HepG2 (cell line): Measurements from ENCODE around the gene EFEMP2. TPM values are rescaled to one million over a fixed set of nuclear protein-coding genes. Genes with fewer than 3 reads are reported as not detected.

Experiments
- ATAC-seq: fragments of 200-7000 bp; cut with Tn5 transposase; 3 replicates; pipeline ENCODE4 v1.9.1; 2020; ENCODE audit warnings: mild to moderate bottlenecking, moderate library complexity
- BruUV-seq: library from RNA; stranded (reverse); fragments of 400-500 nt; replicated peaks from 2 replicates; lab custom pipeline; 2021; lab: Mats Ljungman, UMichigan
- CTCF ChIA-PET: fragments of 300-600 bp; formaldehyde crosslinking; extraction: SDS; loops from one replicate; lab custom pipeline; 2021; ENCODE audit warnings: low total read pairs, inconsistent platforms, low intra/inter-chr PET ratio; lab: Yijun Ruan, JAX
- POLR2A ChIA-PET: fragments of 350-600 bp; sonication (Branson Sonifier 250); formaldehyde crosslinking; loops from one replicate; lab custom pipeline; 2020; ENCODE audit warnings: antibody characterized with exemption, inconsistent platforms; lab: Yijun Ruan, JAX
- DNase-seq: peaks from one replicate; pipeline ENCODE4 v3.0.0-alpha.2; 2015; ENCODE audit warnings: low spot score
- FAIRE-seq: peaks from 3 replicates; lab custom pipeline; 2011; peaks lifted over from hg19 to GRCh38; lab: Jason Lieb, UNC
- H2AFZ ChIP-seq: one replicate; pipeline ENCODE4 v1.6.1; 2011; ENCODE audit warnings: low read length, inconsistent platforms
- H3K27ac ChIP-seq: fragments of 300-600 bp; 3 replicates; pipeline ENCODE4 v1.8.0; 2011; ENCODE audit warnings: mixed run types, mild to moderate bottlenecking, mixed read lengths, low read length, inconsistent platforms; ENCODE audit not compliant: insufficient read depth; ENCODE audit errors: extremely low read length
- H3K27me3 ChIP-seq, 2 experiments: fragments of 200-600 bp in 1 of 2; 2 replicates in 1 of 2; 3 replicates in 1 of 2; pipeline versions ENCODE4 v1.6.0 to v1.8.0; 2011; ENCODE audit warnings: low read length in 2 of 2, mild to moderate bottlenecking in 2 of 2, moderate library complexity in 2 of 2, inconsistent platforms in 1 of 2; ENCODE audit not compliant: insufficient read depth in 2 of 2, control insufficient read depth in 1 of 2
- H3K36me3 ChIP-seq, 2 experiments: fragments of 200-600 bp in 1 of 2; replicated peaks in 1 of 2; 2 replicates in 1 of 2; 3 replicates in 1 of 2; pipeline versions ENCODE4 v1.5.1 to v1.8.0; 2011; ENCODE audit warnings: low read length in 2 of 2, inconsistent platforms in 1 of 2; ENCODE audit not compliant: insufficient read depth in 2 of 2, control insufficient read depth in 1 of 2
- H3K4me1 ChIP-seq: 2 replicates; pipeline ENCODE4 v1.5.1; 2012; ENCODE audit warnings: low read length, inconsistent platforms; ENCODE audit not compliant: insufficient read depth
- H3K4me2 ChIP-seq: 2 replicates; pipeline ENCODE4 v1.6.0; 2011; ENCODE audit warnings: low read depth, low read length, inconsistent platforms
- H3K4me3 ChIP-seq, 3 experiments: fragments of 200-600 bp in 1 of 3; sonication (generic), shearing (Covaris generic) in 1 of 3; replicated peaks in 1 of 3; 2 replicates each; pipeline ENCODE4 v1.5.1; 2011 to 2016; ENCODE audit warnings: low read length in 3 of 3, inconsistent platforms in 2 of 3, low read depth in 2 of 3, mild to moderate bottlenecking in 2 of 3, control low read depth in 1 of 3, mixed read lengths in 1 of 3; ENCODE audit not compliant: insufficient read depth in 1 of 3
- H3K79me2 ChIP-seq: one replicate; pipeline ENCODE4 v1.6.1; 2011; ENCODE audit warnings: low read length, inconsistent platforms; ENCODE audit not compliant: insufficient read depth
- H3K9ac ChIP-seq: 2 replicates; pipeline ENCODE4 v1.6.0; 2011; ENCODE audit warnings: mild to moderate bottlenecking, low read depth, low read length, inconsistent platforms; ENCODE audit not compliant: insufficient read depth
- H3K9me3 ChIP-seq: 2 replicates; pipeline ENCODE4 v1.5.1; 2012; ENCODE audit warnings: mild to moderate bottlenecking, low read length
- H4K20me1 ChIP-seq: 2 replicates; pipeline ENCODE4 v1.6.0; 2011; ENCODE audit warnings: inconsistent platforms, mild to moderate bottlenecking, low read length, moderate library complexity; ENCODE audit not compliant: insufficient read depth
- FLYWCH1 ChIP-seq: sonication (generic); formaldehyde crosslinking; IDR thresholded peaks from 2 replicates; pipeline ENCODE4 v1.8.1; 2023; ENCODE audit warnings: mild to moderate bottlenecking, missing genetic modification reagents
- KMT2B ChIP-seq: IDR thresholded peaks from 2 replicates; pipeline ENCODE4 v1.6.1; 2016; ENCODE audit warnings: missing genetic modification reagents, missing compliant biosample characterization
- REXO4 ChIP-seq: sonication (generic); formaldehyde crosslinking; IDR thresholded peaks from 2 replicates; pipeline ENCODE4 v1.8.0; 2022; ENCODE audit warnings: missing genetic modification reagents, mild to moderate bottlenecking, borderline replicate concordance
- SAFB2 ChIP-seq: sonication (generic); formaldehyde crosslinking; IDR thresholded peaks from 2 replicates; pipeline ENCODE4 v1.5.1; 2020; ENCODE audit warnings: missing genetic modification reagents, low read depth, mild to moderate bottlenecking, borderline replicate concordance
- SIN3A ChIP-seq: IDR thresholded peaks from 2 replicates; pipeline ENCODE4 v1.6.1; 2011; ENCODE audit warnings: low read depth, mild to moderate bottlenecking, control low read depth, low read length, borderline replicate concordance
- TAF1 ChIP-seq: sonication (generic); formaldehyde crosslinking; IDR thresholded peaks from 2 replicates; pipeline ENCODE4 v1.4.0; 2020; ENCODE audit warnings: missing genetic modification reagents
- TEAD3 ChIP-seq: optimal IDR thresholded peaks from 2 replicates; pipeline ENCODE3; 2016; ENCODE audit warnings: borderline replicate concordance
- ZNF256 ChIP-seq: sonication (generic); formaldehyde crosslinking; conservative IDR thresholded peaks from 2 replicates; pipeline ENCODE4 v1.4.0; 2020; ENCODE audit warnings: missing genetic modification reagents
- ZNF263 ChIP-seq: sonication (generic); formaldehyde crosslinking; IDR thresholded peaks from 2 replicates; pipeline ENCODE4 v1.4.0; 2020; ENCODE audit warnings: missing genetic modification reagents
- WGBS: methylation state at CpG from one replicate; pipeline ENCODE4 v1.1.6; 2017; ENCODE audit warnings: low lambda C conversion rate; 5-methylcytosine and 5-hydroxymethylcytosine counted together
- in situ Hi-C: cut with HindIII; loops from 2 replicates; pipeline ENCODE4 v1.10.0; 2017; ENCODE audit warnings: low pct_unique_long_range_greater_than_20kb; ENCODE audit not compliant: extremely low pct_ligation_motif_present
- intact Hi-C: fragments of 100-400 bp; cut with micrococcal nuclease; formaldehyde crosslinking; loops from one replicate; pipeline ENCODE4 v1.10.0; 2022; ENCODE audit not compliant: unreplicated experiment
- polyA plus RNA-seq, 8 experiments: library from polyadenylated mRNA; depleted of rRNA in 3 of 8; stranded (reverse) in 7 of 8; unstranded in 1 of 8; fragments of >200 nt; fragmentation: Illumina TruSeq in 4 of 8; extraction: Trizol in 4 of 8; gene quantifications; 2 replicates each; pipeline versions ENCODE4 v1.2.1 to v1.2.3, GENCODE V29; 2011 to 2016; ENCODE audit warnings: low read depth in 4 of 8, missing spikeins in 1 of 8, mixed read lengths in 1 of 8; ENCODE audit not compliant: insufficient read depth in 1 of 8
- total RNA-seq, 5 experiments: library from RNA; depleted of rRNA; stranded (reverse); fragments of >200 nt; fragmentation: Illumina TruSeq; extraction: Trizol; gene quantifications; 2 replicates each; pipeline ENCODE4 v1.2.3, GENCODE V29; 2016; ENCODE audit warnings: low read depth in 1 of 5
- TF ChIP-seq, protein P1 (sequence below): sonication (generic); formaldehyde crosslinking; IDR thresholded peaks from 2 replicates; pipeline ENCODE4 v1.4.0; 2020; ENCODE audit warnings: mild to moderate bottlenecking, missing genetic modification reagents
- TF ChIP-seq, protein P2 (sequence below): sonication (generic); formaldehyde crosslinking; IDR thresholded peaks from 2 replicates; pipeline ENCODE4 v1.5.0; 2020; ENCODE audit warnings: mild to moderate bottlenecking, missing genetic modification reagents, moderate library complexity
- TF ChIP-seq, protein P3 (sequence below): sonication (generic); formaldehyde crosslinking; IDR thresholded peaks from 2 replicates; pipeline ENCODE4 v1.5.1; 2020; ENCODE audit warnings: mild to moderate bottlenecking, missing genetic modification reagents, moderate library complexity

Gene EFEMP2
- total and polyA plus RNA-seq, 2 of the 13 experiments (the other 11 are each of a cell fraction or from before 2014, with no cell fraction given): 7.4 to 29.7 TPM

DNA sequence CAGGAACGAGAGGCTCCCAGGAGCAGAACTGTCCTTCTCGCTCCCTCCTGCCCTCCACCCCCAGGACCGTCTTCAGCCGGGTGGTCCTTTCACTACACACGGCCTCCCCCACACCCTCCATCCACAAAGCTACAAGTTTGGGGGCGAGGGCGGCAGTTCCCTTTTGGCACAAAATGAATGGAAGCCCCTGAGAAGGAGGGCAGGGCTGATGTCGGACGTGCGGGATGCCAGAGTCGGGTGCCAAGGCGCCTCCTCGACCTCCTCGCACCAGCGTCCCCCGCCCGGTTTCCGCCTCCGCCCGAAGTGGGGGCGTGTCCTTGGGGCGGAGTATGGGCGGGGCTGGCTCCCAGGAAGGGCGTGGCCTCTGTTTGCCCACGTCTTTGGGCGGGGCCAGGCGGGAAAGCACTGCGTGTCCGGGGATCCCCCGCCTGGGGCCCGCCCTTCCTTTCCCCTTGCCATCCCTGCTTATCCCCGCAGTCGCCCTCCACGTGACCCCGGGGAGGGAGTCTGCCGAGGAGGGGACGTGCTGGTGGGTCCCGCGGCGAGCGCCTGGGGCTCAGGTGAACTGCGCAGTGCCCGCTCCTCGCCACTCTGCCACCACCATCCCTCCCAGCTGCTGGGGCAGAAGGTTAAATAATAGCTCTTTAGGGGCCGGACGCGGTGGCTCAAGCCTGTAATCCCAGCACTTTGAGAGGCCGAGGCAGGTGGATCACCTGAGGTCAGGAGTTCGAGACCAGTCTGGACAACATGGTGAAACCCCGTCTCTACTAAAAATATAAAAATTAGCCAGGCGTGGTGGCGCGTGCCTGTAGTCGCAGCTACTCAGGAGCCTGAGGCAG, 937 bp upstream of the EFEMP2 start (continued):
- TF ChIP-seq REXO4 (CRISPR knock-in tag) (no peak), KMT2B (CRISPR knock-in tag) (no peak), SIN3A (no peak)

DNA sequence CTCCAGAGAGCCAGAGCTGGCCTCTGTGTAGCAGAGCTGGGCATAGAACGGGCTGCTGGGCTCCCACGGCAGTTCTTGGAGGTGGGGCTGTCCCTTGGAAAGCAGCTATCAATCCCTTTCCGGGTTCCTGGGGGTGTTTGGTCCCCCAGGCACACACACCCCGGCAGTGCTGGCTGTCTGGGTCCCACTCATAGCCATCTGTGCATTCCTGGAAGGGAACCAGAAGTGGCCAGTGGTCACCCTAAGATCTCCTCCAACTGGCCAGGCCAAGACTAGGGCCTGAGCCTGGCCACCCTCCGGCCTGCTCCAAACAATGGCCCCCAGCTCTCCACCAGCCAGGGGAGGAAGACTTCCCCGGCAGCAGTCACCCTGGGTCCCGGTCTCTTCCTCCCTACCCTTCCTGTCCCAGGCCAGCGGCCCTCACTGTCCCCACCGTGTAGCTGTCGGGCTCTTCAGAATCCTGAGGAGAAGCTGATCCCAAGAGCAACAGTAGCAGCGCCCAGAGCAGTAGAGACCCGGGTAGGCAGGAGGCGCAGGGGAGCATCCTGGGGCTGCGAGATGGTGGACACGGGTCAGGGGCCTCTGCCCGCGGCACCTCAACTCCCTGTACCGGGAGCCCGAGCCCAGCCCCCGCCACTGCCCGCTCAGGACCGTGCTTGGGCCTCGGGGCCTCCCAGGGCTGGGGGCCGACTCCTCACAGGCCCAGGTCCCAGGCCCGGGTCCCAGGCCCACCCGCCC, 620 bp downstream of the EFEMP2 start:
- BruUV-seq: no TSS peak
- in situ Hi-C loops: no loop called here
- DNase-seq (no peak), ATAC-seq (peak; percentile 47), FAIRE-seq (no peak)
- Histone ChIP-seq H3K79me2 (no peaks in the 10 kb centered on the region), H3K4me2 (peak overlapping the region; percentile 71), H2AFZ (no peak overlapping the region), H3K9me3 (no peaks in the 10 kb centered on the region), H3K4me1 (peaks cover 27% of the 10 kb centered on the region), H3K27ac (no peak overlapping the region), H3K9ac (peak overlapping the region; percentile 69), H3K4me3 (peak overlapping the region; percentile 58 to 73 (median 63); a peak in 4 of 6 replicates), H4K20me1 (no peaks in the 10 kb centered on the region), H3K27me3 (no peaks in the 10 kb centered on the region; a peak in 1 of 5 replicates), H3K36me3 (peaks cover 0 to 10% of the 10 kb centered on the region in 2 experiments; a peak in 1 of 5 replicates)
- ChIA-PET POLR2A (interaction anchor here (1.2 to 8.9 kb wide), 5 partner anchors 13 to 131 kb away, joined by 3 to 81 read pairs (median 6); partner anchors contain the start of genes CCDC85B, CFL1, FIBP and MUS81), CTCF (no interaction called here)
- 40% methylated on average over 2 of the region's 26 CpGs for WGBS
- intact Hi-C loops: no loop called here
- TF ChIP-seq, protein P1, sequence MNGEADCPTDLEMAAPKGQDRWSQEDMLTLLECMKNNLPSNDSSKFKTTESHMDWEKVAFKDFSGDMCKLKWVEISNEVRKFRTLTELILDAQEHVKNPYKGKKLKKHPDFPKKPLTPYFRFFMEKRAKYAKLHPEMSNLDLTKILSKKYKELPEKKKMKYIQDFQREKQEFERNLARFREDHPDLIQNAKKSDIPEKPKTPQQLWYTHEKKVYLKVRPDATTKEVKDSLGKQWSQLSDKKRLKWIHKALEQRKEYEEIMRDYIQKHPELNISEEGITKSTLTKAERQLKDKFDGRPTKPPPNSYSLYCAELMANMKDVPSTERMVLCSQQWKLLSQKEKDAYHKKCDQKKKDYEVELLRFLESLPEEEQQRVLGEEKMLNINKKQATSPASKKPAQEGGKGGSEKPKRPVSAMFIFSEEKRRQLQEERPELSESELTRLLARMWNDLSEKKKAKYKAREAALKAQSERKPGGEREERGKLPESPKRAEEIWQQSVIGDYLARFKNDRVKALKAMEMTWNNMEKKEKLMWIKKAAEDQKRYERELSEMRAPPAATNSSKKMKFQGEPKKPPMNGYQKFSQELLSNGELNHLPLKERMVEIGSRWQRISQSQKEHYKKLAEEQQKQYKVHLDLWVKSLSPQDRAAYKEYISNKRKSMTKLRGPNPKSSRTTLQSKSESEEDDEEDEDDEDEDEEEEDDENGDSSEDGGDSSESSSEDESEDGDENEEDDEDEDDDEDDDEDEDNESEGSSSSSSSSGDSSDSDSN: 0 out of 2 replicates have a peak, but pooled peaks have one; percentile 34
- TF ChIP-seq SAFB2 (CRISPR knock-in tag): no peak
- TF ChIP-seq, protein P2, sequence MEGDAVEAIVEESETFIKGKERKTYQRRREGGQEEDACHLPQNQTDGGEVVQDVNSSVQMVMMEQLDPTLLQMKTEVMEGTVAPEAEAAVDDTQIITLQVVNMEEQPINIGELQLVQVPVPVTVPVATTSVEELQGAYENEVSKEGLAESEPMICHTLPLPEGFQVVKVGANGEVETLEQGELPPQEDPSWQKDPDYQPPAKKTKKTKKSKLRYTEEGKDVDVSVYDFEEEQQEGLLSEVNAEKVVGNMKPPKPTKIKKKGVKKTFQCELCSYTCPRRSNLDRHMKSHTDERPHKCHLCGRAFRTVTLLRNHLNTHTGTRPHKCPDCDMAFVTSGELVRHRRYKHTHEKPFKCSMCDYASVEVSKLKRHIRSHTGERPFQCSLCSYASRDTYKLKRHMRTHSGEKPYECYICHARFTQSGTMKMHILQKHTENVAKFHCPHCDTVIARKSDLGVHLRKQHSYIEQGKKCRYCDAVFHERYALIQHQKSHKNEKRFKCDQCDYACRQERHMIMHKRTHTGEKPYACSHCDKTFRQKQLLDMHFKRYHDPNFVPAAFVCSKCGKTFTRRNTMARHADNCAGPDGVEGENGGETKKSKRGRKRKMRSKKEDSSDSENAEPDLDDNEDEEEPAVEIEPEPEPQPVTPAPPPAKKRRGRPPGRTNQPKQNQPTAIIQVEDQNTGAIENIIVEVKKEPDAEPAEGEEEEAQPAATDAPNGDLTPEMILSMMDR (CRISPR knock-in tag): peak; percentile 18; the same call in 1 of the 2 replicates
- TF ChIP-seq TAF1: no peak
- no peak for TF ChIP-seq FLYWCH1 (CRISPR knock-in tag)
- TF ChIP-seq ZNF263: no peak
- TF ChIP-seq, protein P3, sequence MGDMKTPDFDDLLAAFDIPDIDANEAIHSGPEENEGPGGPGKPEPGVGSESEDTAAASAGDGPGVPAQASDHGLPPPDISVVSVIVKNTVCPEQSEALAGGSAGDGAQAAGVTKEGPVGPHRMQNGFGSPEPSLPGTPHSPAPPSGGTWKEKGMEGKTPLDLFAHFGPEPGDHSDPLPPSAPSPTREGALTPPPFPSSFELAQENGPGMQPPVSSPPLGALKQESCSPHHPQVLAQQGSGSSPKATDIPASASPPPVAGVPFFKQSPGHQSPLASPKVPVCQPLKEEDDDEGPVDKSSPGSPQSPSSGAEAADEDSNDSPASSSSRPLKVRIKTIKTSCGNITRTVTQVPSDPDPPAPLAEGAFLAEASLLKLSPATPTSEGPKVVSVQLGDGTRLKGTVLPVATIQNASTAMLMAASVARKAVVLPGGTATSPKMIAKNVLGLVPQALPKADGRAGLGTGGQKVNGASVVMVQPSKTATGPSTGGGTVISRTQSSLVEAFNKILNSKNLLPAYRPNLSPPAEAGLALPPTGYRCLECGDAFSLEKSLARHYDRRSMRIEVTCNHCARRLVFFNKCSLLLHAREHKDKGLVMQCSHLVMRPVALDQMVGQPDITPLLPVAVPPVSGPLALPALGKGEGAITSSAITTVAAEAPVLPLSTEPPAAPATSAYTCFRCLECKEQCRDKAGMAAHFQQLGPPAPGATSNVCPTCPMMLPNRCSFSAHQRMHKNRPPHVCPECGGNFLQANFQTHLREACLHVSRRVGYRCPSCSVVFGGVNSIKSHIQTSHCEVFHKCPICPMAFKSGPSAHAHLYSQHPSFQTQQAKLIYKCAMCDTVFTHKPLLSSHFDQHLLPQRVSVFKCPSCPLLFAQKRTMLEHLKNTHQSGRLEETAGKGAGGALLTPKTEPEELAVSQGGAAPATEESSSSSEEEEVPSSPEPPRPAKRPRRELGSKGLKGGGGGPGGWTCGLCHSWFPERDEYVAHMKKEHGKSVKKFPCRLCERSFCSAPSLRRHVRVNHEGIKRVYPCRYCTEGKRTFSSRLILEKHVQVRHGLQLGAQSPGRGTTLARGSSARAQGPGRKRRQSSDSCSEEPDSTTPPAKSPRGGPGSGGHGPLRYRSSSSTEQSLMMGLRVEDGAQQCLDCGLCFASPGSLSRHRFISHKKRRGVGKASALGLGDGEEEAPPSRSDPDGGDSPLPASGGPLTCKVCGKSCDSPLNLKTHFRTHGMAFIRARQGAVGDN (CRISPR knock-in tag): peak; percentile 26; the same call in 1 of the 2 replicates
- no peak for TF ChIP-seq ZNF256 (CRISPR knock-in tag)
- peak; percentile 28 for TF ChIP-seq TEAD3
